SU-DHL-6 (cell line): ENCODE measurements around the gene FITM2.

Experiments used
- EZH2phosphoT487 ChIP-seq: fragments of 200-600 bp; sonication (generic), shearing (Covaris generic); conservative IDR thresholded peaks from 2 replicates; pipeline ENCODE4 v1.6.1; 2018; ENCODE audit warnings: mild to moderate bottlenecking, antibody characterized with exemption, low read length, moderate library complexity, mixed read lengths
- TF ChIP-seq, protein P1 (sequence below): fragments of 200-600 bp; sonication (generic); IDR thresholded peaks from one replicate; pipeline ENCODE4 v1.5.1; 2017; ENCODE audit warnings: antibody characterized with exemption, mild to moderate bottlenecking, low read length, moderate library complexity; ENCODE audit not compliant: insufficient read depth, poor library complexity, severe bottlenecking

DNA sequence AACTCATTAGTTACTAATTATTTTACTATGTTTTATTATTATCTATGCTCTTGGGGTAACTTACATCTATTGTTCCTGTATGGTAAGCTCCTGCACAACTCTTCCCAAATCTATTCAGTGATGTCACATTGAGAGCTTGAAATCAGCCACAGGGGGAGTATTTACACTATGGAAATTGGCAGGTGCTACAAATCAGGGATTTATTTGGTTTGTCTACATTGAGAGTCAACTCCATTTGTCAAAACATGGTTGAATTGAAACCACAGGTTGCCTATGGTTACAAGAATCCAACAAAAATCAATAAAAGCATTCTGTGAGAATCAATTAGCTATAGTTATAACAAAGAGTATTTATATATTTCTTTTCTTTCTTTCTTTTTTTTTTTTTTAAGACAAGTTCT, 3.9 kb upstream of the FITM2 start:
- TF ChIP-seq, protein P1, sequence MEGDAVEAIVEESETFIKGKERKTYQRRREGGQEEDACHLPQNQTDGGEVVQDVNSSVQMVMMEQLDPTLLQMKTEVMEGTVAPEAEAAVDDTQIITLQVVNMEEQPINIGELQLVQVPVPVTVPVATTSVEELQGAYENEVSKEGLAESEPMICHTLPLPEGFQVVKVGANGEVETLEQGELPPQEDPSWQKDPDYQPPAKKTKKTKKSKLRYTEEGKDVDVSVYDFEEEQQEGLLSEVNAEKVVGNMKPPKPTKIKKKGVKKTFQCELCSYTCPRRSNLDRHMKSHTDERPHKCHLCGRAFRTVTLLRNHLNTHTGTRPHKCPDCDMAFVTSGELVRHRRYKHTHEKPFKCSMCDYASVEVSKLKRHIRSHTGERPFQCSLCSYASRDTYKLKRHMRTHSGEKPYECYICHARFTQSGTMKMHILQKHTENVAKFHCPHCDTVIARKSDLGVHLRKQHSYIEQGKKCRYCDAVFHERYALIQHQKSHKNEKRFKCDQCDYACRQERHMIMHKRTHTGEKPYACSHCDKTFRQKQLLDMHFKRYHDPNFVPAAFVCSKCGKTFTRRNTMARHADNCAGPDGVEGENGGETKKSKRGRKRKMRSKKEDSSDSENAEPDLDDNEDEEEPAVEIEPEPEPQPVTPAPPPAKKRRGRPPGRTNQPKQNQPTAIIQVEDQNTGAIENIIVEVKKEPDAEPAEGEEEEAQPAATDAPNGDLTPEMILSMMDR: no peak
- TF ChIP-seq EZH2phosphoT487: no peak
